Fibroblast of pulmonary artery (primary cell): ENCODE measurements around the gene YAE1.

ENCODE experiments used
- DNase-seq: peaks from one replicate; pipeline ENCODE4 v3.0.0-alpha.2; 2010; ENCODE audit warnings: low read depth
- H3K4me3 ChIP-seq: replicated peaks from 2 replicates; pipeline ENCODE4 v1.5.1; 2011; ENCODE audit warnings: low read depth, mild to moderate bottlenecking, control low read depth, low read length, moderate library complexity
- TF ChIP-seq, protein P1 (sequence below): IDR thresholded peaks from 2 replicates; pipeline ENCODE4 v1.5.1; 2011; ENCODE audit warnings: mild to moderate bottlenecking, control low read depth, low read length, inconsistent platforms; ENCODE audit errors: missing control alignments

The YAE1 gene, protein sequence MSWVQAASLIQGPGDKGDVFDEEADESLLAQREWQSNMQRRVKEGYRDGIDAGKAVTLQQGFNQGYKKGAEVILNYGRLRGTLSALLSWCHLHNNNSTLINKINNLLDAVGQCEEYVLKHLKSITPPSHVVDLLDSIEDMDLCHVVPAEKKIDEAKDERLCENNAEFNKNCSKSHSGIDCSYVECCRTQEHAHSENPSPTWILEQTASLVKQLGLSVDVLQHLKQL

DNA sequence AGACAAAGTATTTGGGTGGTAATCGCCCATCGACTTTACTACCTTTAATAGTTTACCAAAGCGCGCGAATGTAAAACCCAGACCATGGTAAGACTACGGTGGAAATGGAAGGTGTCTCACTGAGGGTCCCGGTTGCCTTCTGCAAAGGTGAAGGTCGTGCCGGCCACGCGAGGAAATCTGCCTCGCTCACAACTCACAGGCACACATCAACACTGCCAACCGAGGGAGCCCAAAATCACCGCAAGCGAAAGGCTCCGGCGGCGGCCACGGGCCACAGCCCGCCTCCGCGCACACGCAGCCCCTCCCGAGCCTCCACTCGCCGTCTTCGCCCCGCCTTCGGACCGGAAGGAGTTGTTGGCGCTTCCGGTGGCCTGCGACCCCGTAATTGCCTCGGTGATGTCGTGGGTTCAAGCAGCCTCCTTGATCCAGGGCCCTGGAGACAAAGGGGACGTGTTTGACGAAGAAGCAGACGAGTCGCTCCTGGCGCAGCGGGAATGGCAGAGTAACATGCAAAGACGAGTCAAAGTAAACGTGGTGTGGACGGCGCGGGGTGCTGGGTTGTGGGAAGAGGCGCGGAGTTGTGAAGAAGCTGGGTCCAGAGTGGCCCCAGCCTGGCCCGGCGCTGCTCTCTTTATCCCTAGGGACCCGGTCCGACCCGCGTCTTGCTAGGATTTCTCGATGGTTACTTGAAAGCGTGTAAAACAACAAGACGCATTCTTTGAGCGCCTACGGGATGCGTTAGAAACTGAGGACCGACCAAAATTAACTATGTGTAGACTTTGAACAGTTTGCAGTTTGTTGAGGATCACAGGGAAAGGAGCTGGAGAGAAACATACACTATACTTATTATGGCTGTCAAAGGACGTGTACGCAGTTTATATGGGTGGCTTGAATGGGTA lies at the start of gene YAE1:
Gene YAE1, plus strand, starts transcription at position 382 of the 899 bp plus-strand sequence. Its CDS starts 15 bp downstream, at position 397.
- H3K4me3 ChIP-seq = peak within 1 kb of the TSS; percentile 80
- TF ChIP-seq, protein P1, sequence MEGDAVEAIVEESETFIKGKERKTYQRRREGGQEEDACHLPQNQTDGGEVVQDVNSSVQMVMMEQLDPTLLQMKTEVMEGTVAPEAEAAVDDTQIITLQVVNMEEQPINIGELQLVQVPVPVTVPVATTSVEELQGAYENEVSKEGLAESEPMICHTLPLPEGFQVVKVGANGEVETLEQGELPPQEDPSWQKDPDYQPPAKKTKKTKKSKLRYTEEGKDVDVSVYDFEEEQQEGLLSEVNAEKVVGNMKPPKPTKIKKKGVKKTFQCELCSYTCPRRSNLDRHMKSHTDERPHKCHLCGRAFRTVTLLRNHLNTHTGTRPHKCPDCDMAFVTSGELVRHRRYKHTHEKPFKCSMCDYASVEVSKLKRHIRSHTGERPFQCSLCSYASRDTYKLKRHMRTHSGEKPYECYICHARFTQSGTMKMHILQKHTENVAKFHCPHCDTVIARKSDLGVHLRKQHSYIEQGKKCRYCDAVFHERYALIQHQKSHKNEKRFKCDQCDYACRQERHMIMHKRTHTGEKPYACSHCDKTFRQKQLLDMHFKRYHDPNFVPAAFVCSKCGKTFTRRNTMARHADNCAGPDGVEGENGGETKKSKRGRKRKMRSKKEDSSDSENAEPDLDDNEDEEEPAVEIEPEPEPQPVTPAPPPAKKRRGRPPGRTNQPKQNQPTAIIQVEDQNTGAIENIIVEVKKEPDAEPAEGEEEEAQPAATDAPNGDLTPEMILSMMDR = no peak

DNA sequence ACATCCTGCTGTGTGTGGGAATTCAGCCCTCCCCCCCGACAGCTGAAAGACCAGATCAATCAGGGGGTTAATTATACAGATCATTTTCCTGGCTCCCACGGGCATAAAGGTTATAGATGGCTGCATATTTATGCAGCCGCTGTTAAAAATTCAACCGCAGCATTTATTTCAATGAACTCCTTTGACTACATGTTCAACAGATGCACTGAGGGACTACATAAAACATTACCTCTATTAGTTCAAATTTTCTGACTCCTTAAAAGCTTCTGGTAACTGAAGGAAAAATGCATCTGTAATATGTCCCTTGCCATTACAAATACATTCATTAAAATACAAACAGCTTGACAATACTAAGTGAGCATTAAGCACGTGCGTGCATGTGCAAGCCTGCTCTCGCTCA lies 49.7 kb upstream of the YAE1 start:
- TF ChIP-seq, protein P1 = no peak
- no peak overlapping the region for H3K4me3 ChIP-seq
- no peak for DNase-seq

More for the DNA sequence above, at the start of gene YAE1:
- DNase-seq = peak; percentile 74

DNA sequence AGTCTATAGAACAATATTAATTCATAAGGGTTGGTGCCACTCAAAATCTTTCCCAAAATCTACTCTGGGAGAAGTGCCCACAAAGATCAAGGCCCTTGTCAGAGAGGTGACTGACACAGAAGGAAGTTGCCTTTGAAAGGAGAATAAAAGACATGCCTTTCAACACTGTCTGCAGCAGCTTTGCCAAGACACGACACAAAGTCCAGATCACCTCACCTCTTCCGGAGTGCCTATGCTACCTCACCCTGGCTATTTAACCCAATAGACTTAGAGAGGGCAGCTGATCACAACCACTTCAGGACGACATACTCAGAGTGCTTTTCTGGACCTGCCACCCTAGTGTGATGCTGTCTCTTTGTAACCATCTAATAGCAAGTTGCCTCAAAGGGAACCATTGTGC lies 49.0 kb upstream of the YAE1 start:
- no peak for DNase-seq
- TF ChIP-seq, protein P1 = no peak
- no peak overlapping the region for H3K4me3 ChIP-seq

DNA sequence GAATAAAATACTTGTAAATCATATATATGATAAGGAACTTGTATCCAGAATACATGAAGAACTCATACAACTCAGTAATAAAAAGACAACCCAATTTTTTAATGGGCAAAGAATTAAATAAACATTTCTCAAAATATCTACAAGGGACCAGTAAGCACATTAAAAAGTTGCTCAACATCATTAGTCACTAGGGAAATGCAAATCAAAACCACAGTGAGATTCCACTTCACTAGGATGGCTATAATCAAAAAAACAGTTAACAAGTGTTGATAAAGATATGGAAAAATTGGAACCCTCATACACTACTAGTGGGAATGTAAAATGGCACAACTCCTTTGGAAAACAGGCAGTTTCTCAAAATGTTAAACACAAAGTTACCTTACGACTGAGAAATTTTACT lies 40.3 kb upstream of the YAE1 start:
- no peak for DNase-seq
- TF ChIP-seq, protein P1 = no peak
- H3K4me3 ChIP-seq = no peak overlapping the region

DNA sequence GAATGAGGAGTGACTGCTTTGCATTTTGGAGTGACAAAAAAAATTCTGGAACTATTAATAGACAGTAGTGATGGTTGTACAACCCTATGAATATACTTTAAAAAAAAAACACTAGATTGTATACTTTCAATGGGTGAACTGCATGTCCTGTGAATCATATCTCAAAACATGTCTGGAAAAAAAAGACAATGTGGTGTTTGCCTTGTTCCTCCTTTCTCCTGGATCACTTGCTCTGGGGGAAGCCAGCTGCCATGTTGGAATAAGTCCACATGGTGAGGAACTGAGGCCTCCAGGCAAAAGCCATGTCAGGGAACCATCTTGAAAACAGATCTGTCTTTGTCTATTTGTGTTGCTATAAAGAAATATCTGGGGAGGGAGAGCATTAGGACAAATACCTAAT lies 39.5 kb upstream of the YAE1 start:
- H3K4me3 ChIP-seq = no peak overlapping the region
- no peak for DNase-seq
- TF ChIP-seq, protein P1 = no peak

DNA sequence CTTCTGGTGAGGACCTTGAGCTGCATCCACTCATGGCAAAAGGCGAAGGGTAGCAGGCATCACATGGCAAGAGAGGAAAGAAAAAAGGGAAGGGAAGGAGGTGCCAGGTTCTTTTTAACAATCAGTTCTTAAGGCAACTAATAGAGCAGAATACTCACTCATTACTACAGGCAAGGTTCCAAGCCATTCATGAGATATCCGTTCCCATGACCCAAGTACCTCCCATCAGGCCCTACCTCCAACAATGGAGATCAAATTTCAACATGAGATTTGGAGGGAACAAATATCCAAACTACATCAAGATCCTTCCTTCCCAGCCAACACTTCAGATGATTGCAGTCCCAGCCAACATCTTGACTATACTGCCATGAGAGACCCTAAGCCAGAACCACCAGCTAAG lies 38.9 kb upstream of the YAE1 start:
- H3K4me3 ChIP-seq = no peak overlapping the region
- peak; percentile 49 for DNase-seq
- TF ChIP-seq, protein P1 = no peak
